Keratinocyte (primary cell): ENCODE measurements around the gene PAIP2B. TPM values are rescaled to one million over a fixed set of nuclear protein-coding genes. Genes with fewer than 3 reads are reported as not detected.

Source experiments
- DNase-seq: peaks from one replicate; pipeline ENCODE4 v3.0.0-alpha.2; 2011; ENCODE audit warnings: low read depth, missing footprints, low spot score
- FAIRE-seq: peaks from 2 replicates; lab custom pipeline; 2011; peaks lifted over from hg19 to GRCh38; lab: Jason Lieb, UNC
- H2AFZ ChIP-seq: 2 replicates; pipeline ENCODE4 v1.6.0; 2012; ENCODE audit warnings: low read length, control low read depth, inconsistent platforms; ENCODE audit not compliant: control insufficient read depth
- H3K27ac ChIP-seq: 2 replicates; pipeline ENCODE4 v1.5.1; 2011; ENCODE audit warnings: low read length; ENCODE audit not compliant: control insufficient read depth, insufficient read depth
- H3K27me3 ChIP-seq: 3 replicates; pipeline ENCODE4 v1.6.0; 2011; ENCODE audit warnings: low read length; ENCODE audit not compliant: control insufficient read depth, insufficient read depth; ENCODE audit errors: extremely low read depth
- H3K36me3 ChIP-seq, 2 experiments: 2 replicates in 1 of 2; 3 replicates in 1 of 2; pipeline ENCODE4 v1.5.1; 2011; ENCODE audit warnings: low read length in 2 of 2, mild to moderate bottlenecking in 1 of 2; ENCODE audit not compliant: control insufficient read depth in 2 of 2, insufficient read depth in 2 of 2; ENCODE audit errors: extremely low read depth in 1 of 2
- H3K4me1 ChIP-seq: 3 replicates; pipeline ENCODE4 v1.5.1; 2011; ENCODE audit warnings: low read length; ENCODE audit not compliant: control insufficient read depth, insufficient read depth; ENCODE audit errors: extremely low read depth
- H3K4me2 ChIP-seq: 3 replicates; pipeline ENCODE4 v1.6.0; 2011; ENCODE audit warnings: low read depth, low read length; ENCODE audit not compliant: control insufficient read depth, insufficient read depth; ENCODE audit errors: extremely low read depth
- H3K4me3 ChIP-seq, 3 experiments: fragments of 200-600 bp in 1 of 3; sonication (generic) in 1 of 3; 2 replicates in 2 of 3; 3 replicates in 1 of 3; pipeline ENCODE4 v1.5.1; 2011 to 2016; ENCODE audit warnings: low read length in 3 of 3, mild to moderate bottlenecking in 3 of 3, control low read depth in 2 of 3, inconsistent platforms in 1 of 3, low read depth in 1 of 3, mixed read lengths in 1 of 3, mixed run types in 1 of 3, moderate library complexity in 1 of 3; ENCODE audit not compliant: control insufficient read depth in 2 of 3, insufficient read depth in 2 of 3; ENCODE audit errors: extremely low read depth in 1 of 3
- H3K79me2 ChIP-seq: 2 replicates; pipeline ENCODE4 v1.6.0; 2012; ENCODE audit warnings: low read length; ENCODE audit not compliant: control insufficient read depth, insufficient read depth
- H3K9ac ChIP-seq: 3 replicates; pipeline ENCODE4 v1.6.0; 2011; ENCODE audit warnings: low read length; ENCODE audit not compliant: control insufficient read depth, insufficient read depth; ENCODE audit errors: extremely low read depth
- H3K9me1 ChIP-seq: 3 replicates; pipeline ENCODE4 v1.6.0; 2011; ENCODE audit warnings: low read length; ENCODE audit not compliant: control insufficient read depth, insufficient read depth; ENCODE audit errors: extremely low read depth
- H3K9me3 ChIP-seq: 2 replicates; pipeline ENCODE4 v1.5.1; 2012; ENCODE audit warnings: low read depth, low read length; ENCODE audit not compliant: control insufficient read depth
- H4K20me1 ChIP-seq: 3 replicates; pipeline ENCODE4 v1.6.0; 2011; ENCODE audit warnings: low read length; ENCODE audit not compliant: control insufficient read depth, insufficient read depth; ENCODE audit errors: extremely low read depth
- EZH2 ChIP-seq: IDR thresholded peaks from one replicate; pipeline ENCODE4 v1.6.1; 2012; ENCODE audit warnings: inconsistent platforms, mild to moderate bottlenecking, low read length, moderate library complexity
- dilution Hi-C: fragments of 300-500 bp; cut with MboI; formaldehyde crosslinking; loops from one replicate; pipeline ENCODE4 v1.7.0; 2020; ENCODE audit warnings: low sequenced_read_pairs; ENCODE audit not compliant: extremely low pct_ligation_motif_present
- polyA plus RNA-seq, 5 experiments: library from polyadenylated mRNA; depleted of rRNA in 3 of 5; stranded (reverse) in 3 of 5; stranded (forward) in 1 of 5; unstranded in 1 of 5; fragments of >200 nt; gene quantifications; 1 replicate in 1 of 5; 2 replicates in 3 of 5; 3 replicates in 1 of 5; pipeline versions ENCODE4 v1.2.1 to v1.2.3, GENCODE V29; 2011 to 2012; ENCODE audit warnings: missing spikeins in 2 of 5, low read depth in 1 of 5, low replicate concordance in 1 of 5
- TF ChIP-seq, protein P1 (sequence below), 3 experiments: IDR thresholded peaks in 1 of 3; conservative IDR thresholded peaks in 1 of 3; optimal IDR thresholded peaks in 1 of 3; 2 replicates in 2 of 3; 3 replicates in 1 of 3; pipeline versions ENCODE3 to v1.5.1; 2011; ENCODE audit warnings: low read length in 3 of 3, mild to moderate bottlenecking in 3 of 3, moderate library complexity in 2 of 3, control low read depth in 1 of 3, inconsistent platforms in 1 of 3; ENCODE audit not compliant: insufficient read depth in 2 of 3; ENCODE audit errors: extremely low read depth in 1 of 3

The PAIP2B gene
- polyA plus RNA-seq, 1 donor (not counting 4 experiments of a cell fraction or from before 2014, with no cell fraction given): 1.7 TPM

DNA sequence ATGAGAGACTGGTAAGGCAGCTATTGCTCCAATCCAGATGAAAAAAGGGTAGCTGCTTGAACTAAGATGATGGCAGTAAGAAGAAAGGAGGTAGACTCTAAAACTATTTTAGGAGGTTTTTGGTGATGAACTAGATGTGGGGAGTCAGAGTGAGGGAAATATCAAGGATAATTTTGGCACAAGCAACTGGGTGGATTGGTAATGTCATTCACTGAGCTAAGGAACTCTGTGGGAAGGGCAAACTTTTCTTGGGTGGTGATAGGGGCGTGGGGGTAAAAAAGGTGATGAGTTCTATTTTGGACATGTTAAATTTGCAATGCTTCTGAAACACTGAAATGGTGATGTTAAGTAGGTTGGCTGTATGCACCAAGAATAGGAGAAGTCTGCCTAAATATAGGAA lies 19.3 kb downstream of the PAIP2B start:
- no peaks in the 10 kb centered on the region for H3K9me1 ChIP-seq
- no peaks in the 10 kb centered on the region for H3K9me3 ChIP-seq
- H3K4me2 ChIP-seq: no peak overlapping the region
- dilution Hi-C loops: no loop called here
- H3K79me2 ChIP-seq: no peaks in the 10 kb centered on the region
- H4K20me1 ChIP-seq: no peaks in the 10 kb centered on the region
- H2AFZ ChIP-seq: no peak overlapping the region
- no peak overlapping the region for H3K9ac ChIP-seq
- DNase-seq: no peak
- no peak for FAIRE-seq
- no peaks in the 10 kb centered on the region for H3K27me3 ChIP-seq
- no peak for TF ChIP-seq EZH2
- TF ChIP-seq, protein P1, sequence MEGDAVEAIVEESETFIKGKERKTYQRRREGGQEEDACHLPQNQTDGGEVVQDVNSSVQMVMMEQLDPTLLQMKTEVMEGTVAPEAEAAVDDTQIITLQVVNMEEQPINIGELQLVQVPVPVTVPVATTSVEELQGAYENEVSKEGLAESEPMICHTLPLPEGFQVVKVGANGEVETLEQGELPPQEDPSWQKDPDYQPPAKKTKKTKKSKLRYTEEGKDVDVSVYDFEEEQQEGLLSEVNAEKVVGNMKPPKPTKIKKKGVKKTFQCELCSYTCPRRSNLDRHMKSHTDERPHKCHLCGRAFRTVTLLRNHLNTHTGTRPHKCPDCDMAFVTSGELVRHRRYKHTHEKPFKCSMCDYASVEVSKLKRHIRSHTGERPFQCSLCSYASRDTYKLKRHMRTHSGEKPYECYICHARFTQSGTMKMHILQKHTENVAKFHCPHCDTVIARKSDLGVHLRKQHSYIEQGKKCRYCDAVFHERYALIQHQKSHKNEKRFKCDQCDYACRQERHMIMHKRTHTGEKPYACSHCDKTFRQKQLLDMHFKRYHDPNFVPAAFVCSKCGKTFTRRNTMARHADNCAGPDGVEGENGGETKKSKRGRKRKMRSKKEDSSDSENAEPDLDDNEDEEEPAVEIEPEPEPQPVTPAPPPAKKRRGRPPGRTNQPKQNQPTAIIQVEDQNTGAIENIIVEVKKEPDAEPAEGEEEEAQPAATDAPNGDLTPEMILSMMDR (optimal IDR thresholded peaks at IDR 0.05 in 1 of 3, IDR thresholded peaks at IDR 0.05 in 1 of 3, conservative IDR thresholded peaks at IDR 0.05 in 1 of 3; ENCODE audit: extremely low read depth in 1 of 3, insufficient read depth in 2 of 3, low read length in 3 of 3): no peak
- no peak overlapping the region for H3K27ac ChIP-seq
- H3K4me3 ChIP-seq: no peak overlapping the region
- peaks cover 7% of the 10 kb centered on the region for H3K4me1 ChIP-seq
- H3K36me3 ChIP-seq: no peaks in the 10 kb centered on the region

DNA sequence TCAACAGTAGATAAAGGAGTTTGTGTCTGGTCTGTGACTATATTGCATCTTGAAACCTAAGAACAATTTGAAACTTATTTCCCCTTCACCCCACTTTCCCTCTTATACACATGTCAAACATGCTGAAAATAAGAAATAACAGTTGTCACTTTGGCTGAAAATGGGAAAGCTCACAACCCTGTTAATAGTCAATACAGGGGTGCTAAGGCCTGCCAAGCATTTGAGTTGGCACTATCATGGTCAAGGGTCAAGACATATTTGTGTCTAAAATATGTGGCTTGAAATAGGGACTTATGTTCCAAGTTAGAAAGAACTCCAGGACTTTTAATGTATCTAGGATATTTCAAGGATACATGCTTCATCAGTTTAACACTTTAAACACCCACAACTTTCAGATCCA lies 20.6 kb downstream of the PAIP2B start:
- TF ChIP-seq, protein P1 (optimal IDR thresholded peaks at IDR 0.05 in 1 of 3, IDR thresholded peaks at IDR 0.05 in 1 of 3, conservative IDR thresholded peaks at IDR 0.05 in 1 of 3; ENCODE audit: extremely low read depth in 1 of 3, insufficient read depth in 2 of 3, low read length in 3 of 3): no peak
- H2AFZ ChIP-seq: no peak overlapping the region
- FAIRE-seq (no peak), DNase-seq (no peak)
- H4K20me1 ChIP-seq: no peaks in the 10 kb centered on the region
- H3K27me3 ChIP-seq: no peaks in the 10 kb centered on the region
- H3K9me1 ChIP-seq: no peaks in the 10 kb centered on the region
- H3K27ac ChIP-seq: no peak overlapping the region
- no peak overlapping the region for H3K9ac ChIP-seq
- dilution Hi-C loops: no loop called here
- H3K4me2 ChIP-seq: no peak overlapping the region
- no peaks in the 10 kb centered on the region for H3K36me3 ChIP-seq
- no peaks in the 10 kb centered on the region for H3K79me2 ChIP-seq
- no peaks in the 10 kb centered on the region for H3K4me1 ChIP-seq
- no peaks in the 10 kb centered on the region for H3K9me3 ChIP-seq
- no peak overlapping the region for H3K4me3 ChIP-seq
